Osteocyte (in vitro differentiated cells): ENCODE results near the gene UPK3A. TPM values are rescaled to one million over a fixed set of nuclear protein-coding genes. Genes with fewer than 3 reads are reported as not detected.

Experiments
- DNase-seq: peaks from one replicate; pipeline ENCODE4 v3.0.0; 2021; ENCODE audit warnings: mixed read lengths; ENCODE audit not compliant: unreplicated experiment; ENCODE audit errors: extremely low spot score
- H3K27ac Mint-ChIP-seq: one replicate; pipeline ENCODE4 v1.8.0; 2021; ENCODE audit warnings: mild to moderate bottlenecking, mixed read lengths; ENCODE audit not compliant: unreplicated experiment
- H3K27me3 Mint-ChIP-seq: one replicate; pipeline ENCODE4 v1.8.0; 2021; ENCODE audit warnings: mixed read lengths; ENCODE audit not compliant: unreplicated experiment
- H3K36me3 Mint-ChIP-seq: one replicate; pipeline ENCODE4 v1.8.0; 2021; ENCODE audit warnings: mixed read lengths; ENCODE audit not compliant: unreplicated experiment
- H3K4me1 Mint-ChIP-seq: one replicate; pipeline ENCODE4 v1.8.0; 2021; ENCODE audit warnings: mixed read lengths; ENCODE audit not compliant: unreplicated experiment
- H3K4me3 Mint-ChIP-seq: one replicate; pipeline ENCODE4 v1.8.0; 2021; ENCODE audit warnings: mild to moderate bottlenecking, moderate library complexity, mixed read lengths; ENCODE audit not compliant: unreplicated experiment
- H3K9me3 Mint-ChIP-seq: one replicate; pipeline ENCODE4 v1.8.0; 2021; ENCODE audit warnings: mixed read lengths; ENCODE audit not compliant: unreplicated experiment
- CTCF ChIP-seq: fragments of 200-600 bp; sonication (generic); IDR thresholded peaks from 2 replicates; pipeline ENCODE4 v1.5.0; 2021; ENCODE audit warnings: antibody characterized with exemption, mild to moderate bottlenecking, moderate library complexity
- total RNA-seq: library from RNA; stranded (reverse); gene quantifications from 2 replicates; pipeline ENCODE4 v1.2.1, GENCODE V29; 2021

Gene UPK3A
- total RNA-seq, 1 donor from 2014 or later = not detected

- no peak for DNase-seq
- no peaks in the 10 kb centered on the region for H3K9me3 Mint-ChIP-seq
These were observed 20.2 kb downstream of the UPK3A start for GRCh38 chr22:45304971-45305370.

GRCh38 chr22:45305456-45306075 lies 20.8 kb downstream of the UPK3A start:
- DNase-seq = no peak
- no peak overlapping the region for H3K4me3 Mint-ChIP-seq
- TF ChIP-seq CTCF = no peak
- no peaks in the 10 kb centered on the region for H3K36me3 Mint-ChIP-seq
- no peaks in the 10 kb centered on the region for H3K9me3 Mint-ChIP-seq
- peaks cover 23% of the 10 kb centered on the region for H3K4me1 Mint-ChIP-seq
- H3K27ac Mint-ChIP-seq = no peak overlapping the region
- no peaks in the 10 kb centered on the region for H3K27me3 Mint-ChIP-seq

More at GRCh38 chr22:45304971-45305370, 20.2 kb downstream of the UPK3A start:
- Mint-ChIP-seq H3K36me3 (no peaks in the 10 kb centered on the region), H3K4me1 (peaks cover 22% of the 10 kb centered on the region), H3K4me3 (no peak overlapping the region), H3K27me3 (no peaks in the 10 kb centered on the region), H3K27ac (no peak overlapping the region)
- TF ChIP-seq CTCF = no peak

GRCh38 chr22:45306139-45306538 lies 21.4 kb downstream of the UPK3A start:
- TF ChIP-seq CTCF = no peak
- Mint-ChIP-seq H3K4me3 (no peak overlapping the region), H3K36me3 (no peaks in the 10 kb centered on the region), H3K27ac (no peak overlapping the region), H3K27me3 (no peaks in the 10 kb centered on the region), H3K4me1 (peaks cover 29% of the 10 kb centered on the region), H3K9me3 (no peaks in the 10 kb centered on the region)
- no peak for DNase-seq

GRCh38 chr22:45308391-45308956 lies 23.7 kb downstream of the UPK3A start:
- Mint-ChIP-seq H3K4me3 (peak overlapping the region; percentile 75), H3K4me1 (peaks cover 26% of the 10 kb centered on the region), H3K27me3 (no peaks in the 10 kb centered on the region), H3K9me3 (no peaks in the 10 kb centered on the region), H3K36me3 (no peaks in the 10 kb centered on the region), H3K27ac (peak overlapping the region; percentile 89)
- no peak for TF ChIP-seq CTCF
- DNase-seq = no peak

- DNase-seq = no peak
These were observed 24.2 kb downstream of the UPK3A start for GRCh38 chr22:45308957-45309421.

More at GRCh38 chr22:45308957-45309421, 24.2 kb downstream of the UPK3A start:
- H3K36me3 Mint-ChIP-seq = no peaks in the 10 kb centered on the region
- peaks cover 26% of the 10 kb centered on the region for H3K4me1 Mint-ChIP-seq
- H3K9me3 Mint-ChIP-seq = no peaks in the 10 kb centered on the region
- H3K27ac Mint-ChIP-seq = peak overlapping the region; percentile 89
- no peak for TF ChIP-seq CTCF
- no peaks in the 10 kb centered on the region for H3K27me3 Mint-ChIP-seq
- H3K4me3 Mint-ChIP-seq = peak overlapping the region; percentile 75
